HTERT RPE-1 (cell line): ENCODE results near the gene SYNE2.
"Not testable (repeated sequence)": the region's sequence is repeated elsewhere in the genome, so short reads cannot be mapped to it uniquely, and the experiment has no call there.

Source experiments
- in situ Hi-C: fragments of 300-500 bp; cut with MboI; formaldehyde crosslinking; loops from 4 replicates; pipeline ENCODE4 v1.14.3; 2020; ENCODE audit warnings: low sequenced_read_pairs

Gene SYNE2

DNA sequence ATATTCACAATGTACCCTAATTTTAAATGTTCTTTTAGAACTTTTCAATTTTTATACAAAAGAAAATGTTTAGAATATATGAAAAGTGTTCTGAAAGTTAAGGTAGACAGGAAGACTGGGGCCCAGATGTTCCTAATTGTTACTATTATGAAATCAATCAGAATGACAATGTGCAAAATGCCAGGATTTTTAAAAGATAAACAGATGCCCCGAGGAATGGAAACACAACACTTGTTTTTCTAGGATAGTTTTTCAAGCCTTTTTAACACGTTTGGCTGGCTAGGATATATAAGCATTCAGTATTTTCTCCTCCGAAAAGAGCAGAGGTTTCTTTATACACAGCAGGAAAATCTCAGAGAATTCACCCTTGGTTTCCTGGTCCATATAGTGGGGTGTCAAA, 334.5 kb downstream of the SYNE2 start:
- in situ Hi-C loops = no loop called here

DNA sequence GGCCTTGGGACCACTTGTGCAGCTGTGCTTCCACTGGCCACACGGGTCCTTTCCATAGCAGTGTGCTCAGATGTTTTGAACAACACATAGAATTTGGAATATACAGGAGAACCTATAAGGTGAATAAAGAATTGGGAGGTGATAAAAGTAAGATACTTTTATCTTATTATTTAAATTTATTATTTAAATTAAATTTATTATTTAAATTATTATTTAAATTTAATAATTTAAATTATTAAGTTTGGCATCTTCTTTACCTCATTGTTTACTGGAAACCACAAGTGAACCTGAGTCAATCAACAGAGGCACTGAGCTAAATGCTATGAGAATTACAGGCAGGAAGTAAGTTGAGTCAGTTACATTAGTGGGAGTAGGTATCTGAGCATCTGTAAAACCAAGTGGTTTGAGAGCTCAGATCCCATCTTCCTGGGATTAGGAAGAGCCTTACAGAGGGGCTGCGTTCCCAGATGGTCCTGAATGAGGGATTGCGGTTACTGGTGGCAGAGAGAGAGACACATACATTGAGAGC, 338.2 kb downstream of the SYNE2 start:
- in situ Hi-C loops = no loop called here

DNA sequence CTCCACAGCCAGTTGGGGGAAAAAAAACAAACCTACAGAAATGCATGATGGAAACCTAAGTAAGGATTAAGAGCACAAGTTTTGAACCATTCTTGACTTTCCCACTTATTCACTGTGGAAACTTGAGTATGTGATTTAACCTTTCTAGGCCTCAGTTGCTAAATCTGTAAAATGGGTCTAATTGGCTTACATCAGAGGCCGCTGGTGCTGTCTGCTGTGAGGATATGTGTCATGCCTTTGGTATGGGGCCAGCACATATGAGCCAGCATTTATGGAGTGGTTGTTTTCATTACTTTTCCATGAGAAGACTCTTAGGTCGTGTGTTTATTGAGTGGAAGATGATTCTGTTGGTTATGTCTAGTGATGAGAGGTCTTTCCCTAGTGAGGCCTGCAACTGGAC, 339.0 kb downstream of the SYNE2 start:
- in situ Hi-C loops = no loop called here

DNA sequence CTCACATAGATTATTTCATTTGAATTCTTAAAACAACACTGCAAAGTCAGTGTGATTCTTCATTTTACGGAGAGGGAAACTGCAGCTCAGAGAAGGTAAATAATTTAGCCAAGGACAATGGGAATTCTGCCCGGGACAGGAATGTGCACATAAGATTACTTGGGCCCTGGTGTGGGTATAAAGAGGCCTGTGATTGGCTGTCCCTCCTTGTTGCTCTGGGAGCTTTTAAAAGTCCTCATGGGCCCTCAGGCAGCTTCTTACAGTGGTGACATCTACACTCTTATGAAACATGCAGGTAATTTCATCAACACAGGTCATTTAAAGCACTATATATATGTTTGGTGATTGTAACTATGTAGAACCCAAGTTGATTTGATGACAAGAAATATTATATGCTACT, 341.0 kb downstream of the SYNE2 start:
- in situ Hi-C loops = no loop called here

DNA sequence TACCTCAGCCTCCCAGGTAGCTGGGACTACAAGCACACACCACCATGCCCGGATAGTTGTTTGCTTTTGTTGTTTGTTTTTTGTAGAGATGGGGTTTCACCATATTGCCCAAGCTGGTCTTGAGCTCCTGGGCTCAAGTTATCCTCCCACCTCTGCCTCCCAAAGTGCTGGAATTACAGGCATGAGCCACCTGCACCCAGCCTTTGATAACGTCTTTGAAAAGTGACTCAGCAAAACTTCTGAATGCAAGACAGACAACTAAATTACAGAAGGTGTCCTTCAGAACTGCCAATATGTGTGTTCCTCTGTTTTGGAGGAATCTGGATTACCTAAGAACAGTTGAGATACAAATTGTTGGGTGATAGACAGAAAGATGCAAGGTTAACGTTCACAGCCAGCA, 341.6 kb downstream of the SYNE2 start:
- in situ Hi-C loops = no loop called here

DNA sequence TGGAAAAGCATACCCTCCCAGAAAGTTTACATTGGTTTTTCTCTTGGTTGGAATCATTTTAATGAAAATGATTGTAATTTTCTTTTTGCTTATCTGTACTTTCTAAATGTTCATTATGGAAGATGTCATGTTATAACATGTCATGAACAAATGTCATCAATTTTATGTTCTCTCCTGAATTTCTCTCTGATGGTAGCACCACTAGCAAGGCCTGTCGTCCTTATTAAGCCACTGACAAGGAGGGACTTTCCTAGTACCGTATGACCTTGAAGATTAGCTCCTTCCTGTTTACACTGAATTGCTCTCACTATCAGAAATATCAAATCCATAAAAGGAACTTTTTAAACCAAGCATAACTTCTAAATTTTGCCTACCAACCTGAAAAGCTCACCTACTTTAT, 342.4 kb downstream of the SYNE2 start:
- in situ Hi-C loops = no loop called here

DNA sequence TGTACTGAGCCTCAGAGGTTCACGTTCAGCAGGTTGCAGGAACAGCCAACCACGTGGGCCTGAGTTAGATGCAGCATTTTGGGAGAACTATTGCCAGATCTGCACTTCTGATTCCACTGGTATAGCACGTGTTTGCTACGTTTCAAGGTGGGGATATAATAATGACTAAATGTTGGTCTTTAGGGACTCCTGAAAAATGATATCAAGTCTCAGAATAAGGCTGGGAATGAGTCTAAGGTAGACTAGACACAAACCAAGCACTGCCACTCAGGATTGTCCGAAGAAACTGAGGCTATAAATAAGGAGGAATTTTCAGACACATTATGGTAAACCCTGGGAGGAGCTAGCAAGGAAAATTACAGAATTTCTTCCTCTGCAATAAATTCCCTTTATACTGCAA, 343.3 kb downstream of the SYNE2 start:
- in situ Hi-C loops = no loop called here

DNA sequence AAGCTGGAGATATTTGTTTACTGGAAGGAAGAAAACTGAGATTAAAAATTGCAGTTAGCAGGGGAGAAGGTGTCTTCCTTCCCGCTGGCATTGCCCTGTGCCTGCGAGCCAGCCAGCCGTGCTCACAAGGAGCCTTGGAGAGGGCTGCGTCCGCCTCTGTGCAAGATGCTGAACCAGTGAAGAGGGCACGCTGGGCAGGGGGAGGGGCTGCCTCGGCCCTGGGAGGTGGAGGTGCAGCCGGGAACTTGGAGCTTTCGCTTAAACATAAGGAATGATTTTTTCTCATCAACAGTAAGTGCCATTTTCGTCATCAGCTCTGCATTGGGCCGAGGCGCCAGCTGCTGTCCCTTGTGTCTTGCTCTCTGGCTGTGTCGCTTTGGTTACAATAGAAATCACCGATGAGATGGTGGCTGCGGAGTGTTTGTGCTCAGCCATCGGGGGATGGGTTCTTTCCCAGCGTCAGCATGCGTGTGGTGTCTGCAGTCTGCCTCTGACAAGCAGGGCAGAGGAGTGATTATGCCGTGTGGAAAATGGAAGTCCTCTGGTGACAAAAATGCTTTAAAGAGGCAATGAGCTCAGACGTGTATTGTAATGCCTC, 344.1 kb downstream of the SYNE2 start:
- in situ Hi-C loops = no loop called here

DNA sequence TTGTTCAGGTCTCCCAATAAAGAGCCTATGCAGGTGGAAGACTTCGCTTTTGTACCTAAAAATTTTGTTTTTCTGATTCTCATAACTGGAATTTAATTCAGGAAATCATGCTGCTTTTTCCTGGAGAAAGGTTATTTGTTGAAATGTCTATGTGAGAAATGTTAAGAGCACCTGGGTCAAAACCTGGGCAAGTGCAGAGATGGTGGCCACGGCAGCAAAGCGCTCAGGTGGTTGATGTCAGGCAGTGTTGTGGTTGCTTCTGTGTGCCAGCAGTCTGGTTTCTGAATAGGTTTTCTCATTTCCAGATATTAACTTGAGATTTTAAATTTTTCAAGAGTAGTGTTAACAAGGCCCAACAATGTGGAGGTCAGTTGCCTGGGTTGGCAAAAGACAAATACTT, 345.2 kb downstream of the SYNE2 start:
- in situ Hi-C loops = no loop called here

DNA sequence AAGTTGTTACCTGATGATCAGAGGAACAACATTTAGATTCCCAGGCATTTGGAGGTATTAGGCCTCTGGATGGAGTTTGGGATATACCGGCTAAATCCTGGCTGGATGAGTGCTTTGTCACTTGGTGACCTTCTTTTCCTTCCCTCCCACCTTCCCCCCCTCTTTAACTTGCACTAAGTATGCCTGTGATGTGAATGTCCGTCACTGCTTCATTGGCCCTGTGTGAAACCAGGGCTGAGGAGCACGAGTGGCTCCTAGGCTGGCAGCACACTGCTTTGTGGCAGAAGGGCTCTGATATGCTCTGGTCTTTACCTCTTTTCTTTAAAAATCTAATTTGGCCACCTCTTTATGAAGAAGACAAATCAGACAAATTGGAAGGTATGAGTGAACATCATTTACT, 345.7 kb downstream of the SYNE2 start:
- in situ Hi-C loops = no loop called here

DNA sequence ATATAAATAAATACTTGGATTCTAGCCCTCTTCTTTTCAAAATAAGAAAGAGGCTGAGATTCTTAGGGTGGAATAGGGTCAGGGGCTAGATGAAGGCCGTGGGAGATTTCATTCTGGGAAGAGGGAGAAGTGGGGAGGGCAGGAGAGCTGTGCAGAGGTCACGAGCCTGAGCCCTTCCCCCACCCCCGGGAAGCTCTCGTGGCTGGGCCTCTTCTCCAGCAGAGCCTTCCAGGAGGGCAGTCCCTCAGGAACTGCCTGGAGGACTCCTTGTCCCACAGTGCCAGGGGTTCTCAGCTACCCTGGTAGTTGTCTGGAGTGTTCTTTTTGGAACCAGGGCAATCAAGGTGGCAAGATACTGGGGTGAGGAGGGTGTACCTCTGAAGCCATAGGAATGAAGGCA, 347.4 kb downstream of the SYNE2 start:
- in situ Hi-C loops = no loop called here

DNA sequence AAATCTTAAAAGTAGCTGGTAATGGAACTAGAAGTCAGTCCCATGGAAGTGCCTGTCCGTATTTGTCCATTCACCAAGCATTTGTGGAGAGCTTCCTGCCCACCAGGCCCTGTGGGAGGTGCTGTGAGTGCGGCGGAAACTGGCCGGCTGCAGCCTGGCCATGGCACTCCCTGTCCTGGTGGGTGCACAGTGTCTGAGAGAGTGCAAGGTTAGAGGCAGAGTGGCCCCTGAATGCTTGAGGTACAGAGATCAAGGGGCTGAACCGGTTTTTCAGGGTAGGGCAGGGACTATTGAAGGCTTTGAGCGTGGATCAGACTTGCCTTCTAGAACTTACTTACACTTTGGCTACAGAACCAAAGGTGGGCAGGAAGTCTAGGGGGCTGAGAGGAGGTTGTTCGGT, 348.5 kb downstream of the SYNE2 start:
- in situ Hi-C loops = no loop called here

DNA sequence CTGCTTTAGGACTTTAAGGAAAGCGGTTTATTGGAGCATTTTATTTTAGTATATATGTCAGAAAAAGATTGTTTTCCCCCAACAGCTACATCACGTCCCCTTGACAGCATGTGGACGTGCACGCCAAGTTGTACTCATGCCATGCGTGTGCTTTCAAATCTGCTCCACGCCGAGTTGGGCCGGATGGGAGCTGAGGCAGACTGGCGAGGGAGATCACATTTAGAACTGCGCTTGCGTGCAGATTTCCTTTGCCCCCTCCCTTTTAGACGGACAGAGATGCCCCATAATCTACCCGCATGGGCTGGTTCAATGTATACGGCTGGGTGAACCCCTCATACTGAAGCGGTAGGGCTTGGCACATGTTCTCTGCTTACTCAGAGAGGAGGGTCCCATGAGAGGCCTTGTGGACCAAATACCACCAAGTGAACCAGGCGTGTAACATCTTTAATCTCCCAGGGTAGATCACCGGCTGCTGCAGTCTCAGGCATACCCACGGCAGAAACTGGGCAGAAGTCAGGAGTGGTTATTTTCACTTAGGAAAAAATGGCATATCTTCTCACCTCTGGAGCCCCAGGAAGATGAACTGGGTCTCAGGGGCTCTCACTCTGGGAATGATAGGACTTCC, 349.2 kb downstream of the SYNE2 start:
- in situ Hi-C loops = no loop called here

DNA sequence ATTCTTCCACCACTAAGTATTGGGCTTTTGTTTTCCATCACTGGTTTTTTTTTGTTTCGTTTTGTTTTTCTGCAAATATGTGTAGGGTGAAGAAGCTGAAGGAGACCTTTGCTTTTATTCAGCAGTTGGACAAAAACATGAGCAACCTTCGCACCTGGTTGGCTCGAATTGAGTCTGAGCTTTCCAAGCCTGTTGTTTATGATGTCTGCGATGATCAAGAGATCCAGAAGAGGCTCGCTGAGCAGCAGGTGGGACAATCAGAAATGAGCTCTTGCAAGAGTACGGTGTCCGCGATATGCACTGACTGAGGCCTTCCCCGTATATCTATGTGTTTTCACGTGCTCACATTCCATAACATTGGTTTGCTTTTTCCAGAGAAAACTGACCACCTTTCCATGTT, 349.9 kb downstream of the SYNE2 start:
- in situ Hi-C loops = no loop called here

DNA sequence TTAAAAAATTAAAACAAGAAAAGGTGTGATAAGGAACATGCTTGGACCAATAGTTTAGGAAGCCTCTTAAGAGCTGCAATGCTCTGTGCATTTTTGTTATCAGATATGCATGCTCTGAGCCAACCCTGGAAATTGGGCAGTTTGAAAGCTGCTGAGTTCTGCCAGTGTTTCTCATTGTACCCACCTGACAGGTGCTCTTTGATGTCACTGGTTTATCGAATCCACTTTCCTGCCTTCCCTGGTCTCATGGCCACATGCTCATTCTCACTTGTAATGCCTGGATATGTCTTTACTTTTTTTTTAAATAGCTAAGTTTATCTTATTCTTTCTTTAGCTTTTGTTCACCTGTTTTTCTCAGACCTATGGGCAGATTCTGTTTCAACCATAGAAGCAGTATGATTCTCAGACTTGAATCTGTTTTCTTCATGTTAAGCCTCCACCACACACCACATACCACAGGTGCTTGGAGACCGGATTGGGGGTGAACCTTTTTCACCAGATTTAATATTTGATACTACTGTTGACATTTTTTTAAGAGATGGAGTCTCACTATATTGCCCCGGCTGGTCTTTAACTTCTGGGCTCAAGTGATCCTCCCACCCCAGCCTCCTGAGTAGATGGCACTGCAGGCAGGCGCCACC, 350.7 kb downstream of the SYNE2 start:
- in situ Hi-C loops = no loop called here

DNA sequence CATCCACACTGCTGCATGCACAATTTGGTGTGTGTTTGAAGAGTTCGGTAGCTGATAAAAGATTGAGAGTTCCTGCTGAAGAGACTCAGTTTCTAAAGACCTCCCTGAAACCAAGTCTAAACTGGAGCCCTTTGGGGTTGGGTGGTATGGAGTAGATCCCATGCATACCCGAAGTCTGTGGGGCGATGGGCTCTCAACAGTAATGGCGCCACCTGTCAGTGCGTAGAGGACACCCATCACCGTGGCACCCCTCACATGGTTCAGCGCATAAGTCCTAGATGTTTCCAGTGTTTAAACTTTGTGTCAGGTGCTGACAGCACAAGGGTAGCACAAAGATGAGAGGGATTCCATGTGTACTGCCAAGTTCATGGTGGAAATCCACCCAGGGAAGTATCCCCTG, 355.5 kb downstream of the SYNE2 start:
- in situ Hi-C loops = no loop called here

DNA sequence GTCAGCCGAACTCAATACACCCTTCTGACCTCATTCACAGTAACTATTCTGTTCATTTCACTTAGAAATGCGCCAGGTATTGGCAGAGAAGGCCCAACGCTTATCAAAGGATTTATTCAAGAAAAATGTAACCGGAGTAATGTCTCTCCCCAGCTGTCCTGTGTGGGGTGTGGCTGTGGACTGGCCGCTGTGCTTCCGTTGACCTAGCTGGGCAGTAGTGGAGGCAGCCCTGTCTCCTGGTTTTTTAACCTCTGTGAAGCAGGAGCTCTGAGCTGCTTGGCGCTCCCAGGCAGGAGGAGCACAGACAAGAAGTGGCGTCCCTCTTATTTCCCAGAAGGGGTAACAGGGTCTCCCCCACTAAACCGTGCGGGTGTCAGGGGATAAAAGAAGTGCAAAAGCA, 356.2 kb downstream of the SYNE2 start:
- in situ Hi-C loops = no loop called here

DNA sequence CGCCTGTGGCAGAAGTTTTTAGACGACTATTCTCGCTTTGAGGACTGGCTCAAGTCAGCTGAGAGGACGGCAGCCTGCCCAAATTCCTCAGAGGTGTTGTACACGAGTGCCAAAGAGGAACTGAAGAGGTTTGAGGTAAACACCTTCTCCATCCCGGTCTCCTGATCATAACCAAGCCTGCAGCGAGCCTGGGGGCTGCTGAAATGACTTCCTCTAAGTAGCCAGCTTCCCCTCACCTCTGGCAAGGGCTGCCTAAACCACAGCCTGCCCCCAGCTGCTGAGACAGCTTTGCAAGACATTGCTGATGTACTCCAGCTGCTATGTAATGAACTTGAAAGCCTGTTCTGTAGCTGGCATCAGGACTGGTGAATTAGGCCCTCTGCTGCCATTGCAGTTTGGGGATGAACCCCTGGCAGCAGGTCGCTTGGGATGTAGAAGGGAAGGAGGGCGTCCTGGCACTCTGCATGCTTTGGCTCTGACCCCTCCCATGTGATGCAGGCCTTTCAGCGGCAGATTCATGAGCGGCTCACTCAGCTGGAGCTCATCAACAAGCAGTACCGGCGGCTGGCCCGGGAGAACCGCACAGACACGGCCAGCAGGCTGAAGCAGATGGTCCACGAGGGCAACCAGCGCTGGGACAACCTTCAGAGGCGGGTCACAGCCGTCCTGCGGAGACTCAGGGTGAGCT, 356.8 kb downstream of the SYNE2 start:
- in situ Hi-C loops = no loop called here

DNA sequence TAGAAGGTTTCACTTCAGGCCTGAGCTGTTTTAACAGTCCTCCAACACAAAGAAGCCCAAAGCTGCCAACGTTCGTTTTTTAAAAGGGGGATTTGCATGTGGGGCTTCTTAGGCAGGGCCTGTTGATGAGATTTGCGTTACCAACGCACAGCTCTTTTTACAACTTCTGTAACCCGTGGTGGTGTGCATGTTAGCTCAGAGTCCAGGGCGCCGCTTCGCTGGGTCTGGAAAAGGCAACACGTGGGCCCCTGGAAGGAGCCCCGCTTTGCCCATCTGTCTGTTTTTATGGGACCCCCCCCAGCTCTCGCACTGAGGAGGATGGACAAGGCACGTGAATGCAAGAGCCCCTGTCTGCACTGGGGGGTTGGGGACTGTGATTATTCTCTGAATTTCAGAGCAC, 357.4 kb downstream of the SYNE2 start:
- in situ Hi-C loops = no loop called here

DNA sequence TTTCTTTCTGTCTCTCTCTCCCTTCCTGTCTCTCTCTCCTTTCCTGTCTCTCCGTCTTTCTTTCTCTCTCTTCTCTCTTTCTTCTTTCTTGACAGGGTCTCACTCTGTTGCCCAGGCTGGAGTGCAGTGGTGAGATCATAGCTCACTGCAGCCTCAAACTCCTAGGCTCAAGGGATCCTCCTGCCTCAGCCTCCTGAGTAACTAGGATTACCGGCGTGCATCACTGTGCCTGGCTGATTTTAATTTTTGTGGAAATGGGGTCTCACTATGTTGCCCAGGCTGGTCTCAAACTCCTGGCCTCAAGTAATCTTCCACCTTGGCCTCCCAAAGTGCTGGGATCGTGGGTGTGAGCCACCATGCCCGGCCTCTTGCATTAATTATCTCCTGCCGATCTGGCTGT, 358.1 kb downstream of the SYNE2 start:
- in situ Hi-C loops = not testable (repeated sequence)

DNA sequence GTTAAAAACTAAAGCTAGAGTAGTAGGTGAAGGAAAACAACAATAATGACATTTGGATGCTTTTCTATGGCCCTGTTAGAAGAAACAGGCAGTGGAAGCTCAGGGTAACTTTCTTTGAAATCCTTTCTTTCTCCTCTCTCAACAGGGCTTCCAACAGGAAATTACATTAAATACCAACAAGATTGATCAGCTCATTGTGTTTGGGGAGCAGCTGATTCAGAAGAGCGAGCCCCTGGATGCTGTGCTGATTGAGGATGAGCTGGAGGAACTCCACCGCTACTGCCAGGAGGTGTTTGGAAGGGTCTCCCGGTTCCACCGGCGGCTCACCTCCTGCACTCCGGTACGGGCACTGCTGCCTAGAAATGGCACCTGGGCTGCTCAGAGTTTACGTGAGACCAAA, 359.9 kb downstream of the SYNE2 start:
- in situ Hi-C loops = no loop called here

DNA sequence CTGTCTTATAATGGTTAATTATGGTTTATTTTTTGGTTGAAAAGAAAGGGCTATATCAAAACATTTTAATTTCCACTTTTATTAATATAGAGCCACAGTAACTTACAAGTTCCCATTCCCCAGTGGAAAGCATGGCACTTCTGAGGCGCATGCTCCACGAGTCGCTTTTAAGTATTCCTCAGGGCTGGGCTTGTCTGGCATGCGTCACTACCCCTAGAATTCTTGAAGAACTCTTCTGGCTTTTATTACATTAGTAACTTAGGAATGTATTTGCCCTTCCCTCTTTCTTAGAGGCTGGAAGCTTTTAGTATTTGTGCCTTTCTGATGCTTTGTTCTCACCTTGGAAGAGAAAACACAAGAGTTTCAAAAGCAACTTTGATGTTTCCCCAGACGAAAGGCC, 360.3 kb downstream of the SYNE2 start:
- in situ Hi-C loops = no loop called here
